Neural cell (in vitro differentiated cells): Measurements from ENCODE around the gene MLLT3. TPM values are rescaled to one million over a fixed set of nuclear protein-coding genes. Genes with fewer than 3 reads are reported as not detected.

Source experiments
- H2AFZ ChIP-seq: fragments of 200-600, 300-800 bp; sonication (generic), shearing (Covaris generic); 2 replicates; pipeline ENCODE4 v1.6.0; 2014; ENCODE audit warnings: low read depth, mild to moderate bottlenecking, antibody characterized with exemption, low read length, moderate library complexity
- H3F3A ChIP-seq: fragments of 200-600 bp; shearing (Covaris generic); 2 replicates; pipeline ENCODE4 v1.6.1; 2016; ENCODE audit warnings: mild to moderate bottlenecking, moderate library complexity, mixed read lengths, antibody characterized with exemption, low read length; ENCODE audit not compliant: insufficient read depth, poor library complexity, severe bottlenecking
- H3K27ac ChIP-seq: fragments of 200-600, 300-800 bp; sonication (generic), shearing (Covaris generic); 2 replicates; pipeline ENCODE4 v1.5.1; 2014; ENCODE audit warnings: mild to moderate bottlenecking, low read length, moderate library complexity
- H3K27me3 ChIP-seq: fragments of 300-800, 200-600 bp; sonication (generic), shearing (Covaris generic); 2 replicates; pipeline ENCODE4 v1.6.0; 2014; ENCODE audit warnings: mild to moderate bottlenecking, low read depth, low read length, moderate library complexity; ENCODE audit not compliant: insufficient read depth
- H3K36me3 ChIP-seq: fragments of 300-800, 200-600 bp; sonication (generic), shearing (Covaris generic); 2 replicates; pipeline ENCODE4 v1.5.1; 2014; ENCODE audit warnings: mild to moderate bottlenecking, antibody characterized with exemption, low read length, moderate library complexity; ENCODE audit not compliant: insufficient read depth
- H3K4me2 ChIP-seq: fragments of 300-800, 200-600 bp; sonication (generic), shearing (Covaris generic); 2 replicates; pipeline ENCODE4 v1.6.0; 2014; ENCODE audit warnings: mild to moderate bottlenecking, low read length
- H3K4me3 ChIP-seq: fragments of 300-800, 200-600 bp; sonication (generic), shearing (Covaris generic); 2 replicates; pipeline ENCODE4 v1.5.1; 2014; ENCODE audit warnings: mild to moderate bottlenecking, low read length, moderate library complexity
- H3K79me2 ChIP-seq: fragments of 200-600 bp; shearing (Covaris generic); replicated peaks from 2 replicates; pipeline ENCODE4 v1.6.0; 2014; ENCODE audit warnings: mild to moderate bottlenecking, low read length, moderate library complexity; ENCODE audit not compliant: insufficient read depth
- H3K9ac ChIP-seq: fragments of 300-800, 200-600 bp; sonication (generic), shearing (Covaris generic); 2 replicates; pipeline ENCODE4 v1.6.1; 2016; ENCODE audit warnings: mild to moderate bottlenecking, low read length, mixed read lengths
- H3K9me2 ChIP-seq: fragments of 200-600 bp; shearing (Covaris generic); 2 replicates; pipeline ENCODE4 v1.6.1; 2016; ENCODE audit warnings: mild to moderate bottlenecking, low read length, mixed read lengths; ENCODE audit not compliant: insufficient read depth
- H3K9me3 ChIP-seq: fragments of 200-600, 300-800 bp; sonication (generic), shearing (Covaris generic); 2 replicates; pipeline ENCODE4 v1.6.1; 2016; ENCODE audit warnings: mild to moderate bottlenecking, mixed run types, low read length, moderate library complexity, mixed read lengths
- H4K20me1 ChIP-seq: fragments of 200-600 bp; shearing (Covaris generic); 2 replicates; pipeline ENCODE4 v1.6.1; 2016; ENCODE audit warnings: mild to moderate bottlenecking, mixed run types; ENCODE audit not compliant: insufficient read depth
- CTCF ChIP-seq: fragments of 450-650 bp; IDR thresholded peaks from 2 replicates; pipeline ENCODE4 v1.5.1; 2014; ENCODE audit warnings: antibody characterized with exemption, mild to moderate bottlenecking, moderate library complexity; ENCODE audit not compliant: poor library complexity, severe bottlenecking
- EP300 ChIP-seq: fragments of 450-650 bp; conservative IDR thresholded peaks from 2 replicates; pipeline ENCODE4 v1.6.1; 2014; ENCODE audit warnings: antibody characterized with exemption, mild to moderate bottlenecking, moderate library complexity; ENCODE audit not compliant: poor library complexity, severe bottlenecking
- EZH2 ChIP-seq: fragments of 200-600, 300-800 bp; shearing (Covaris generic), sonication (generic); IDR thresholded peaks from 2 replicates; pipeline ENCODE4 v1.6.1; 2014; ENCODE audit warnings: antibody characterized with exemption, low read length, borderline replicate concordance, mild to moderate bottlenecking; ENCODE audit not compliant: insufficient read depth, poor library complexity, severe bottlenecking
- MXI1 ChIP-seq: fragments of 450-650 bp; conservative IDR thresholded peaks from 2 replicates; pipeline ENCODE4 v1.6.1; 2014; ENCODE audit warnings: antibody characterized with exemption, mild to moderate bottlenecking; ENCODE audit not compliant: poor library complexity, severe bottlenecking
- POLR2AphosphoS5 ChIP-seq: IDR thresholded peaks from 2 replicates; pipeline ENCODE4 v1.6.1; 2012
- RAD21 ChIP-seq: fragments of 450-650 bp; conservative IDR thresholded peaks from 2 replicates; pipeline ENCODE4 v1.6.1; 2014; ENCODE audit warnings: antibody characterized with exemption, mild to moderate bottlenecking, moderate library complexity
- REST ChIP-seq: IDR thresholded peaks from 2 replicates; pipeline ENCODE4 v1.6.1; 2012; ENCODE audit warnings: borderline replicate concordance
- SMC3 ChIP-seq: fragments of 450-650 bp; conservative IDR thresholded peaks from 2 replicates; pipeline ENCODE4 v1.6.1; 2014; ENCODE audit warnings: antibody characterized with exemption, mild to moderate bottlenecking, moderate library complexity; ENCODE audit not compliant: poor library complexity
- TAF1 ChIP-seq: IDR thresholded peaks from 2 replicates; pipeline ENCODE4 v1.6.1; 2012; ENCODE audit warnings: low read depth
- polyA plus RNA-seq: library from polyadenylated mRNA; depleted of rRNA; stranded (reverse); fragments of >200 nt; gene quantifications from 2 replicates; pipeline ENCODE4 v1.2.3, GENCODE V29; 2014

MLLT3 gene
- polyA plus RNA-seq, 1 donor from 2014 or later: 61.5 TPM

- Histone ChIP-seq H3K9ac (no peak overlapping the region), H2AFZ (no peak overlapping the region), H3K79me2 (no peaks in the 10 kb centered on the region), H3K4me2 (no peak overlapping the region), H3K27me3 (no peaks in the 10 kb centered on the region), H3K4me3 (no peak overlapping the region), H3K9me2 (no peaks in the 10 kb centered on the region), H3K27ac (no peak overlapping the region), H4K20me1 (no peaks in the 10 kb centered on the region), H3F3A (peaks cover 4% of the 10 kb centered on the region), H3K36me3 (peaks cover 2% of the 10 kb centered on the region), H3K9me3 (no peaks in the 10 kb centered on the region)
- TF ChIP-seq POLR2AphosphoS5 (no peak), SMC3 (no peak), REST (no peak), TAF1 (no peak), MXI1 (no peak), EZH2 (no peak), RAD21 (no peak), CTCF (no peak), EP300 (no peak)
Measured at GRCh38 chr9:20340511-20340861, 281.8 kb downstream of the MLLT3 start.

- no peak overlapping the region for H3K4me2 ChIP-seq
- H3K9ac ChIP-seq: no peak overlapping the region
- no peaks in the 10 kb centered on the region for H3K79me2 ChIP-seq
- no peak overlapping the region for H3K27ac ChIP-seq
- no peak overlapping the region for H3K4me3 ChIP-seq
- H3F3A ChIP-seq: no peaks in the 10 kb centered on the region
- H3K36me3 ChIP-seq: no peaks in the 10 kb centered on the region
- no peak for TF ChIP-seq POLR2AphosphoS5
- no peak for TF ChIP-seq SMC3
- TF ChIP-seq RAD21: no peak
- TF ChIP-seq REST: no peak
- TF ChIP-seq MXI1: no peak
- TF ChIP-seq EP300: no peak
- no peak for TF ChIP-seq CTCF
- no peak for TF ChIP-seq TAF1
- TF ChIP-seq EZH2: no peak
- no peaks in the 10 kb centered on the region for H3K9me2 ChIP-seq
- no peak overlapping the region for H2AFZ ChIP-seq
- H4K20me1 ChIP-seq: no peaks in the 10 kb centered on the region
- no peaks in the 10 kb centered on the region for H3K9me3 ChIP-seq
- no peaks in the 10 kb centered on the region for H3K27me3 ChIP-seq
Measured at GRCh38 chr9:20335668-20336332, 286.5 kb downstream of the MLLT3 start.
